ENCODE data around the gene AFMID. TPM values are rescaled to one million over a fixed set of nuclear protein-coding genes. Genes with fewer than 3 reads are reported as not detected.

The AFMID gene
- total RNA-seq, 1 experiment from 2014 or later, result 104 TPM

DNA sequence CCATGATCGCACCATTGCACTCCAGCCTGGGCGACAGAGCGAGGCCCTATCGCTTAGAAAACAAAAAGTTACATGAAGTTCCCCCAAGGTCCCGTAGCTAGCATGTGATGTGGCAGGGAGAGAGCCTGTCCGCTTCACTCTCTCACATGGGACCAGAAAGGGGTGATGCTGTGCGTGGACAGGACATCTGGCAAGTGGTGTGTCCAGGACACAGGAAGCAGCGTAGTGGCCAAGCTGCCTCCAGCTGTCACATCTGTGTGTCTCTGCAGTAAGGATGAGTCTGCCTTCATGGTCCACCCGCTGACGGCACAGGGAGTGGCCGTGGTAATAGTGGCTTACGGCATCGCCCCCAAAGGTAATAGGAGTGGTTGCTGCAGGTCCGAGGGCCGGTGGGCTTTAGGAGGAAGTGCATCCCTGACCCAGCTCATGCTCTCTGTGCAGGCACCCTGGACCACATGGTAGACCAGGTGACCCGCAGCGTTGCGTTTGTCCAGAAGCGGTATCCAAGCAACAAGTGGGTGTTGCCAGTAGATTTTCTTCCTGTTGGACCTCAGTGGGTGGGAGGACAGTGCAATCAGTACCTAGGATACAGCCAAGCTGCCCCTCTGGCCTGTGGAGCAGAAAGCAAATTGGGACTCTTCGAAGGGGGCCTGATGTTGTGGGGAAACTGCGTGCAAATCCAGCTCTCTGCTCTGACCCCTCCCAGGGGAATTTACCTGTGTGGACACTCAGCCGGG is 17.4 kb downstream of the AFMID start:
- H2AFZ ChIP-seq (ENCODE audit: low read length), result no peak overlapping the region
- no peaks in the 10 kb centered on the region for H3K9me2 ChIP-seq (replicated peaks; ENCODE audit: insufficient read depth, low read length)
- no peaks in the 10 kb centered on the region for H3K9me3 ChIP-seq (ENCODE audit: low read length)
- H3K79me2 ChIP-seq (ENCODE audit: low read length), result no peaks in the 10 kb centered on the region; the same call in 1 of the 2 replicates
- H3K27ac ChIP-seq (ENCODE audit: low read length), result no peak overlapping the region
- no peak overlapping the region for H3K4me2 ChIP-seq (ENCODE audit: low read depth, low read length, poor library complexity, severe bottlenecking)
- H4K20me1 ChIP-seq (ENCODE audit: insufficient read depth, low read depth, low read length), result no peaks in the 10 kb centered on the region
- H3K27me3 ChIP-seq (ENCODE audit: low read length), result no peaks in the 10 kb centered on the region
- H3K36me3 ChIP-seq (ENCODE audit: insufficient read depth, low read length), result peaks cover 21% of the 10 kb centered on the region; the same call in 1 of the 2 replicates
- H3K9ac ChIP-seq (ENCODE audit: low read length), result no peak overlapping the region
- H3K4me3 ChIP-seq (ENCODE audit: low read length), result no peak overlapping the region
- no peak for DNase-seq
- no peaks in the 10 kb centered on the region for H3K4me1 ChIP-seq (ENCODE audit: low read length)

DNA sequence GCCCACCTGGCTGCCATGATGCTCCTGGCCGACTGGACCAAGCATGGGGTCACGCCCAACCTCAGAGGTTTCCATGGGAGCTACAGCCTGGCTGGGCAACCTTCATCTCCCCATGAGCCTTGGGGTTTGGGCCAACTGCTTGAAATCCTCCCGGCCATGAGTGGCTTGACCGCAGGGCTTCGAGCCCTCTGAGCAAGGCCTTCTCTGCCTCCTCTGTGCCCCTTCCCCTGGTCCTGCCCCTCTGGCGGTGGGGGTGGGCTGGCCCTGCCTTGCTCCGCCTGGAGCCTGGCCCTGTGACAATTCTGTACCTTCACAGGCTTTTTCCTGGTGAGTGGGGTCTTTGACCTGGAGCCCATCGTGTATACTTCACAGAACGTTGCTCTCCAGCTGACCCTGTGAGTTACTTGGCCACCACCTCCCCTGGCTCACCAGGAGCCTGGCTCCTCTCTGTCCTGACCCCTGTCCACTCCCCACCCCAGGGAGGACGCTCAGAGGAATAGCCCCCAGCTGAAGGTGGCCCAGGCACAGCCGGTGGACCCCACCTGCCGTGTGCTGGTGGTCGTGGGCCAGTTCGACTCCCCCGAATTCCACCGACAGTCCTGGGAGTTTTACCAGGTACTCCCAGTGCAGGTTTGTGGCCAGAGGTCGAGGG is 18.1 kb downstream of the AFMID start:
- H4K20me1 ChIP-seq (ENCODE audit: insufficient read depth, low read depth, low read length), result no peaks in the 10 kb centered on the region
- H3K4me1 ChIP-seq (ENCODE audit: low read length), result no peaks in the 10 kb centered on the region

DNA sequence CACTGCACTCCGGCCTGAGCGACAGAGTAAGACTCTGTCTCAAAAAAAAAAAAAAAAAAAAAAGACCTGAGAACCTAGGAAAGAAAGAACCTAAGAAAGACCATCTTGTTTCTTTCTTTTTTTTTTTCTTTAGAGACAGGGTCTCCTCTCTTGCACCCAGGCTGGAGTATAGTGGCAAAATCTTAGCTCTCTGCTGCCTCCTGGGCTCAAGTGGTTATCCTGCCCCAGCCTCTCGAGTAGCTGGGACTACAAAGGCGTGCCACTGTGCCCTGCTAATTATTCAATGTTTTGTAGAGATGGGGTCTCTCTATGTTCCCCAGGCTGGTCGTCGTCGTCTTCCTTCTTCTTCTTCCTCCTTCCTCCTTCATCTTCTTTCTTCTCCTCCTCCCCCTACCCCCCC is 19.1 kb downstream of the AFMID start:
- H3K9me2 ChIP-seq (replicated peaks; ENCODE audit: insufficient read depth, low read length), result no peaks in the 10 kb centered on the region
- no peaks in the 10 kb centered on the region for H3K79me2 ChIP-seq (ENCODE audit: low read length)
- DNase-seq, result peak; percentile 60
- no peak overlapping the region for H2AFZ ChIP-seq (ENCODE audit: low read length)
- no peaks in the 10 kb centered on the region for H4K20me1 ChIP-seq (ENCODE audit: insufficient read depth, low read depth, low read length)
- H3K4me1 ChIP-seq (ENCODE audit: low read length), result no peaks in the 10 kb centered on the region
- no peak overlapping the region for H3K4me3 ChIP-seq (ENCODE audit: low read length)
- no peaks in the 10 kb centered on the region for H3K9me3 ChIP-seq (ENCODE audit: low read length)
- H3K9ac ChIP-seq (ENCODE audit: low read length), result no peak overlapping the region
- H3K27ac ChIP-seq (ENCODE audit: low read length), result no peak overlapping the region
- no peak overlapping the region for H3K4me2 ChIP-seq (ENCODE audit: low read depth, low read length, poor library complexity, severe bottlenecking)
- H3K27me3 ChIP-seq (ENCODE audit: low read length), result no peaks in the 10 kb centered on the region
- H3K36me3 ChIP-seq (ENCODE audit: insufficient read depth, low read length), result peaks cover 17% of the 10 kb centered on the region; the same call in 1 of the 2 replicates

More for the DNA sequence above, 18.1 kb downstream of the AFMID start:
- H3K9me3 ChIP-seq (ENCODE audit: low read length), result no peaks in the 10 kb centered on the region
- H3K27me3 ChIP-seq (ENCODE audit: low read length), result no peaks in the 10 kb centered on the region
- peaks cover 20% of the 10 kb centered on the region; the same call in 1 of the 2 replicates for H3K36me3 ChIP-seq (ENCODE audit: insufficient read depth, low read length)
- H3K4me3 ChIP-seq (ENCODE audit: low read length), result no peak overlapping the region
- H2AFZ ChIP-seq (ENCODE audit: low read length), result no peak overlapping the region
- H3K9ac ChIP-seq (ENCODE audit: low read length), result no peak overlapping the region
- no peak overlapping the region for H3K27ac ChIP-seq (ENCODE audit: low read length)
- H3K4me2 ChIP-seq (ENCODE audit: low read depth, low read length, poor library complexity, severe bottlenecking), result no peak overlapping the region
- H3K79me2 ChIP-seq (ENCODE audit: low read length), result no peaks in the 10 kb centered on the region; the same call in 1 of the 2 replicates
- H3K9me2 ChIP-seq (replicated peaks; ENCODE audit: insufficient read depth, low read length), result no peaks in the 10 kb centered on the region
- no peak for DNase-seq

DNA sequence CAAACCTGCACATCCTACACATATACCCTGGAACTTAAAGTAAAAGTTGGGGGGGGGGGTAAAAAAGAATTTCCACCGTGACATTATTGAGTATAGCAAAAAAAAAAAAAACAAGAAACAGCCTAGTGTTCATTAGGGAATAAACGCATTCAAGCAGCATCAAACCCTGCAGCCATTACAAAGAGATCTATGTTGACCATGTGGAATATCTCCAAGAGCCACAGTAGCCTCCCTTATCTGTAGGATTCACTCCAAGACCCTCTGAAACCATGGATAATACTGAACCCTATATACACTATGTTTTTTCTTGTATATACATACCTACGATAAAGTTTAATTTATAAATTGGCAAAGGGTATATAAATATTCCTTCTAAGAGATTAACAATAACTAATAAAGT is 21.3 kb downstream of the AFMID start:
- Histone ChIP-seq H3K36me3 (ENCODE audit: insufficient read depth, low read length) (peaks cover 17% of the 10 kb centered on the region; the same call in 1 of the 2 replicates), H3K4me2 (ENCODE audit: low read depth, low read length, poor library complexity, severe bottlenecking) (no peak overlapping the region), H3K27me3 (ENCODE audit: low read length) (no peaks in the 10 kb centered on the region), H3K79me2 (ENCODE audit: low read length) (no peaks in the 10 kb centered on the region), H3K9ac (ENCODE audit: low read length) (no peak overlapping the region), H4K20me1 (ENCODE audit: insufficient read depth, low read depth, low read length) (no peaks in the 10 kb centered on the region), H3K27ac (ENCODE audit: low read length) (no peak overlapping the region), H2AFZ (ENCODE audit: low read length) (no peak overlapping the region), H3K4me1 (ENCODE audit: low read length) (no peaks in the 10 kb centered on the region; the same call in 1 of the 2 replicates), H3K9me3 (ENCODE audit: low read length) (no peaks in the 10 kb centered on the region), H3K4me3 (ENCODE audit: low read length) (no peak overlapping the region), H3K9me2 (replicated peaks; ENCODE audit: insufficient read depth, low read length) (no peaks in the 10 kb centered on the region)
- no peak for DNase-seq

DNA sequence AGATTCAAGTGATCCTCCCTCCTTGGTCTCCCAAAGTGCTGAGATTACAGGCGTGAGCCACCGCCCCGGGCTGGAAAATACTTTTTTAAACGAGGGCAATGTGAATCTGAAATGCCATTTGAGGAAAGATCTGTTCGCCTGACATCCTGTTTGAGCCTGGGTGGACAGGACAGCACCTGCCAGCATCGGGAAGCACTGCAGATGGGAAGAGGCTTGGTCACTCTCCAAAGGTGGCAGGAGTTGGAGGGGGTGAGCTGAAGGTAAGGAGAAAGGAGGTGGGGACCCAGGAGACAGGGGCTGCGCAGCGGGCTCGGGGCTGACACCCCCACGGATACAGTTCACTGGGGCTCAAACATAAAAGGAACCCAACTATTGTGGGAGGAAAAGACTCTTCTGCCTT is 22.9 kb downstream of the AFMID start:
- H3K9me2 ChIP-seq (replicated peaks; ENCODE audit: insufficient read depth, low read length), result no peaks in the 10 kb centered on the region
- no peak overlapping the region for H3K27ac ChIP-seq (ENCODE audit: low read length)
- H3K4me3 ChIP-seq (ENCODE audit: low read length), result no peak overlapping the region
- H3K4me1 ChIP-seq (ENCODE audit: low read length), result peaks cover 7% of the 10 kb centered on the region
- no peak overlapping the region for H3K9ac ChIP-seq (ENCODE audit: low read length)
- H3K9me3 ChIP-seq (ENCODE audit: low read length), result no peaks in the 10 kb centered on the region
- DNase-seq, result no peak
- no peaks in the 10 kb centered on the region for H3K27me3 ChIP-seq (ENCODE audit: low read length)
- H3K79me2 ChIP-seq (ENCODE audit: low read length), result peaks cover 10% of the 10 kb centered on the region
- no peak overlapping the region for H3K4me2 ChIP-seq (ENCODE audit: low read depth, low read length, poor library complexity, severe bottlenecking)
- H3K36me3 ChIP-seq (ENCODE audit: insufficient read depth, low read length), result 0 out of 2 replicates have a peak, but pooled peaks cover 7% of the 10 kb centered on the region
- H4K20me1 ChIP-seq (ENCODE audit: insufficient read depth, low read depth, low read length), result no peaks in the 10 kb centered on the region
- H2AFZ ChIP-seq (ENCODE audit: low read length), result no peak overlapping the region

DNA sequence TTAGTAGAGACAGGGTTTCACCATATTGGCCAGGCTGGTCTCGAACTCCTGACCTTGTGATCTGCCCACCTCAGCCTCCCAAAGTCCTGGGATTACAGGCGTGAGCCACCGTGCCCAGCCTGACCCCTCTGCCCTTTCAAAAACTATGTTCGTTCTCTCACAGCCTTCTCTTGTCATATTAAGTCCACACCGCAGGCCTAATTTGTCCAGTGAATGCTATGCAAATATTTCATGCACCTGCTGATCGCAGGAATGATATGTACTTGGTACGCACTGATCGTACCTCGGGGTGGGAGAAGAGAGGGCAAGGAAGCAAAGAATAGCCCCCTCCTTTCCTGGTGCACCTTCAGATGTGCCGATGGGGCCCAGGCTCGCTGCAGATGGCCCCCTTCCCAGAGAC is 23.9 kb downstream of the AFMID start:
- Histone ChIP-seq H2AFZ (ENCODE audit: low read length) (no peak overlapping the region), H3K36me3 (ENCODE audit: insufficient read depth, low read length) (0 out of 2 replicates have a peak, but pooled peaks cover 10% of the 10 kb centered on the region), H3K4me2 (ENCODE audit: low read depth, low read length, poor library complexity, severe bottlenecking) (no peak overlapping the region), H3K9me2 (replicated peaks; ENCODE audit: insufficient read depth, low read length) (no peaks in the 10 kb centered on the region), H3K9ac (ENCODE audit: low read length) (no peak overlapping the region), H3K79me2 (ENCODE audit: low read length) (peaks cover 19% of the 10 kb centered on the region), H3K27me3 (ENCODE audit: low read length) (no peaks in the 10 kb centered on the region), H3K9me3 (ENCODE audit: low read length) (no peaks in the 10 kb centered on the region), H3K27ac (ENCODE audit: low read length) (no peak overlapping the region), H3K4me3 (ENCODE audit: low read length) (no peak overlapping the region), H3K4me1 (ENCODE audit: low read length) (peaks cover 14% of the 10 kb centered on the region), H4K20me1 (ENCODE audit: insufficient read depth, low read depth, low read length) (no peaks in the 10 kb centered on the region)
- no peak for DNase-seq

DNA sequence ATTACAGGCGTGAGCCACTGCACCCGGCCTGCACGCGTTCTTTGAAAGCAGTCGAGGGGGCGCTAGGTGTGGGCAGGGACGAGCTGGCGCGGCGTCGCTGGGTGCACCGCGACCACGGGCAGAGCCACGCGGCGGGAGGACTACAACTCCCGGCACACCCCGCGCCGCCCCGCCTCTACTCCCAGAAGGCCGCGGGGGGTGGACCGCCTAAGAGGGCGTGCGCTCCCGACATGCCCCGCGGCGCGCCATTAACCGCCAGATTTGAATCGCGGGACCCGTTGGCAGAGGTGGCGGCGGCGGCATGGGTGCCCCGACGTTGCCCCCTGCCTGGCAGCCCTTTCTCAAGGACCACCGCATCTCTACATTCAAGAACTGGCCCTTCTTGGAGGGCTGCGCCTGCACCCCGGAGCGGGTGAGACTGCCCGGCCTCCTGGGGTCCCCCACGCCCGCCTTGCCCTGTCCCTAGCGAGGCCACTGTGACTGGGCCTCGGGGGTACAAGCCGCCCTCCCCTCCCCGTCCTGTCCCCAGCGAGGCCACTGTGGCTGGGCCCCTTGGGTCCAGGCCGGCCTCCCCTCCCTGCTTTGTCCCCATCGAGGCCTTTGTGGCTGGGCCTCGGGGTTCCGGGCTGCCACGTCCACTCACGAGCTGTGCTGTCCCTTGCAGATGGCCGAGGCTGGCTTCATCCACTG is 27.0 kb downstream of the AFMID start, which contains the start of gene BIRC5:
Gene BIRC5 (plus strand): TSS at position 238 of the 690 bp plus-strand sequence. CDS start 64 bp downstream, at position 302.
- peak within 1 kb of the TSS; percentile 32; the same call in 1 of the 2 replicates for H2AFZ ChIP-seq (ENCODE audit: low read length)
- peak; percentile 97 for DNase-seq
- H3K9ac ChIP-seq (ENCODE audit: low read length), result peak within 1 kb of the TSS; percentile 99
- H3K4me1 ChIP-seq (ENCODE audit: low read length), result peaks cover 14% of the 10 kb centered on the region
- H3K4me3 ChIP-seq (ENCODE audit: low read length), result peak within 1 kb of the TSS; percentile 100
- H3K4me2 ChIP-seq (ENCODE audit: low read depth, low read length, poor library complexity, severe bottlenecking), result peak within 1 kb of the TSS; percentile 99
- H3K79me2 ChIP-seq (ENCODE audit: low read length), result peaks cover 26% of the 10 kb centered on the region
- H3K36me3 ChIP-seq (ENCODE audit: insufficient read depth, low read length), result peaks cover 14% of the 10 kb centered on the region
- no peaks in the 10 kb centered on the region for H3K9me3 ChIP-seq (ENCODE audit: low read length)
- H3K27ac ChIP-seq (ENCODE audit: low read length), result peak within 1 kb of the TSS; percentile 84
- no peaks in the 10 kb centered on the region for H3K9me2 ChIP-seq (replicated peaks; ENCODE audit: insufficient read depth, low read length)
- H4K20me1 ChIP-seq (ENCODE audit: insufficient read depth, low read depth, low read length), result no peaks in the 10 kb centered on the region
- no peaks in the 10 kb centered on the region for H3K27me3 ChIP-seq (ENCODE audit: low read length)

DNA sequence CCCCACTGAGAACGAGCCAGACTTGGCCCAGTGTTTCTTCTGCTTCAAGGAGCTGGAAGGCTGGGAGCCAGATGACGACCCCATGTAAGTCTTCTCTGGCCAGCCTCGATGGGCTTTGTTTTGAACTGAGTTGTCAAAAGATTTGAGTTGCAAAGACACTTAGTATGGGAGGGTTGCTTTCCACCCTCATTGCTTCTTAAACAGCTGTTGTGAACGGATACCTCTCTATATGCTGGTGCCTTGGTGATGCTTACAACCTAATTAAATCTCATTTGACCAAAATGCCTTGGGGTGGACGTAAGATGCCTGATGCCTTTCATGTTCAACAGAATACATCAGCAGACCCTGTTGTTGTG is 27.5 kb downstream of the AFMID start:
- Histone ChIP-seq H3K9ac (ENCODE audit: low read length) (peak overlapping the region; percentile 99), H3K27ac (ENCODE audit: low read length) (peak overlapping the region; percentile 84), H2AFZ (ENCODE audit: low read length) (peak overlapping the region; percentile 32; the same call in 1 of the 2 replicates), H3K9me3 (ENCODE audit: low read length) (no peaks in the 10 kb centered on the region), H4K20me1 (ENCODE audit: insufficient read depth, low read depth, low read length) (no peaks in the 10 kb centered on the region), H3K9me2 (replicated peaks; ENCODE audit: insufficient read depth, low read length) (no peaks in the 10 kb centered on the region), H3K27me3 (ENCODE audit: low read length) (no peaks in the 10 kb centered on the region), H3K4me2 (ENCODE audit: low read depth, low read length, poor library complexity, severe bottlenecking) (peak overlapping the region; percentile 99), H3K4me3 (ENCODE audit: low read length) (peak overlapping the region; percentile 100), H3K36me3 (ENCODE audit: insufficient read depth, low read length) (peaks cover 14% of the 10 kb centered on the region), H3K79me2 (ENCODE audit: low read length) (peaks cover 26% of the 10 kb centered on the region), H3K4me1 (ENCODE audit: low read length) (peaks cover 14% of the 10 kb centered on the region)
- no peak for DNase-seq
